HepG2 (cell line): ENCODE results near the gene PRMT2. TPM values are rescaled to one million over a fixed set of nuclear protein-coding genes. Genes with fewer than 3 reads are reported as not detected.

Experiments used
- ARNTL ChIP-seq: sonication (generic); formaldehyde crosslinking; IDR thresholded peaks from 2 replicates; pipeline ENCODE4 v1.4.0; 2020; ENCODE audit warnings: mild to moderate bottlenecking, missing genetic modification reagents
- CENPT ChIP-seq: sonication (generic); formaldehyde crosslinking; IDR thresholded peaks from 2 replicates; pipeline ENCODE4 v1.8.0; 2022; ENCODE audit warnings: low read depth, mild to moderate bottlenecking, moderate library complexity, missing genetic modification reagents
- ETV6 ChIP-seq: sonication (generic); formaldehyde crosslinking; conservative IDR thresholded peaks from 2 replicates; pipeline ENCODE4 v1.4.0; 2020; ENCODE audit warnings: missing genetic modification reagents
- HDAC2 ChIP-seq: sonication (generic); formaldehyde crosslinking; IDR thresholded peaks from 2 replicates; pipeline ENCODE4 v1.4.0; 2020; ENCODE audit warnings: missing genetic modification reagents
- IKZF1 ChIP-seq: fragments of 450-650 bp; IDR thresholded peaks from 2 replicates; pipeline ENCODE4 v1.7.1; 2016
- KDM6A ChIP-seq: IDR thresholded peaks from 2 replicates; pipeline ENCODE4 v1.6.1; 2016; ENCODE audit warnings: low read depth
- KLF9 ChIP-seq: IDR thresholded peaks from 2 replicates; pipeline ENCODE4 v1.6.1; 2016; ENCODE audit warnings: low read depth
- NFATC3 ChIP-seq: sonication (generic); formaldehyde crosslinking; IDR thresholded peaks from 2 replicates; pipeline ENCODE4 v1.5.1; 2020; ENCODE audit warnings: mild to moderate bottlenecking, missing genetic modification reagents
- SAP130 ChIP-seq: IDR thresholded peaks from 2 replicates; pipeline ENCODE4 v1.6.1; 2016; ENCODE audit warnings: low read depth
- SNAI1 ChIP-seq: sonication (generic); formaldehyde crosslinking; IDR thresholded peaks from 2 replicates; pipeline ENCODE4 v1.5.0; 2020; ENCODE audit warnings: mild to moderate bottlenecking, missing genetic modification reagents, borderline replicate concordance
- XRCC5 ChIP-seq: fragments of 200-400 bp; formaldehyde crosslinking; optimal IDR thresholded peaks from 2 replicates; pipeline ENCODE3; 2017; ENCODE audit warnings: mild to moderate bottlenecking, low read length
- ZBTB20 ChIP-seq: sonication (generic); formaldehyde crosslinking; IDR thresholded peaks from 2 replicates; pipeline ENCODE4 v1.8.1; 2023; ENCODE audit warnings: missing genetic modification reagents, low read depth, mild to moderate bottlenecking, borderline replicate concordance
- ZBTB38 ChIP-seq: sonication (generic); formaldehyde crosslinking; IDR thresholded peaks from 2 replicates; pipeline ENCODE4 v1.5.1; 2020; ENCODE audit warnings: mild to moderate bottlenecking, missing genetic modification reagents
- ZIK1 ChIP-seq: sonication (generic); formaldehyde crosslinking; IDR thresholded peaks from 2 replicates; pipeline ENCODE4 v1.5.0; 2020; ENCODE audit warnings: mild to moderate bottlenecking, low read depth, missing genetic modification reagents, borderline replicate concordance
- ZMYM3 ChIP-seq: sonication (generic); formaldehyde crosslinking; IDR thresholded peaks from 2 replicates; pipeline ENCODE4 v1.5.1; 2020; ENCODE audit warnings: mild to moderate bottlenecking, missing genetic modification reagents
- ZNF232 ChIP-seq: sonication (generic); formaldehyde crosslinking; IDR thresholded peaks from 2 replicates; pipeline ENCODE4 v1.4.0; 2020; ENCODE audit warnings: missing genetic modification reagents, borderline replicate concordance
- ZNF24 ChIP-seq: fragments of 450-650 bp; IDR thresholded peaks from 2 replicates; pipeline ENCODE4 v1.6.1; 2017; ENCODE audit warnings: antibody characterized with exemption, mild to moderate bottlenecking
- ZNF251 ChIP-seq: sonication (generic); formaldehyde crosslinking; IDR thresholded peaks from 2 replicates; pipeline ENCODE4 v1.9.0; 2021; ENCODE audit warnings: mild to moderate bottlenecking, missing genetic modification reagents
- ZNF329 ChIP-seq: sonication (generic); formaldehyde crosslinking; IDR thresholded peaks from 2 replicates; pipeline ENCODE4 v1.9.0; 2021; ENCODE audit warnings: low read depth, mild to moderate bottlenecking, missing genetic modification reagents
- ZNF460 ChIP-seq: sonication (generic); formaldehyde crosslinking; IDR thresholded peaks from 2 replicates; pipeline ENCODE4 v1.5.1; 2020; ENCODE audit warnings: missing genetic modification reagents, mild to moderate bottlenecking, borderline replicate concordance
- ZNF562 ChIP-seq: sonication (generic); formaldehyde crosslinking; IDR thresholded peaks from 2 replicates; pipeline ENCODE4 v1.8.0; 2022; ENCODE audit warnings: missing genetic modification reagents, borderline replicate concordance
- ZNF737 ChIP-seq: sonication (generic); formaldehyde crosslinking; IDR thresholded peaks from 2 replicates; pipeline ENCODE4 v1.5.0; 2020; ENCODE audit warnings: missing genetic modification reagents, mild to moderate bottlenecking, borderline replicate concordance
- ZNF773 ChIP-seq: sonication (generic); formaldehyde crosslinking; IDR thresholded peaks from 2 replicates; pipeline ENCODE4 v1.4.0; 2020; ENCODE audit warnings: missing genetic modification reagents, borderline replicate concordance
- polyA plus RNA-seq, 8 experiments: library from polyadenylated mRNA; depleted of rRNA in 3 of 8; stranded (reverse) in 7 of 8; unstranded in 1 of 8; fragments of >200 nt; fragmentation: Illumina TruSeq in 4 of 8; extraction: Trizol in 4 of 8; gene quantifications; 2 replicates each; pipeline versions ENCODE4 v1.2.1 to v1.2.3, GENCODE V29; 2011 to 2016; ENCODE audit warnings: low read depth in 4 of 8, missing spikeins in 1 of 8, mixed read lengths in 1 of 8; ENCODE audit not compliant: insufficient read depth in 1 of 8
- total RNA-seq, 5 experiments: library from RNA; depleted of rRNA; stranded (reverse); fragments of >200 nt; fragmentation: Illumina TruSeq; extraction: Trizol; gene quantifications; 2 replicates each; pipeline ENCODE4 v1.2.3, GENCODE V29; 2016; ENCODE audit warnings: low read depth in 1 of 5
- TF ChIP-seq, protein P1 (sequence below): sonication (generic); formaldehyde crosslinking; IDR thresholded peaks from 2 replicates; pipeline ENCODE4 v1.5.0; 2020; ENCODE audit warnings: mild to moderate bottlenecking, missing genetic modification reagents, moderate library complexity
- TF ChIP-seq, protein P2 (sequence below): IDR thresholded peaks from 2 replicates; pipeline ENCODE4 v1.6.1; 2016; ENCODE audit warnings: mild to moderate bottlenecking
- TF ChIP-seq, protein P3 (sequence below): sonication (generic); formaldehyde crosslinking; IDR thresholded peaks from 2 replicates; pipeline ENCODE4 v1.4.0; 2020; ENCODE audit warnings: missing genetic modification reagents
- TF ChIP-seq, protein P4 (sequence below): sonication (generic); formaldehyde crosslinking; IDR thresholded peaks from 2 replicates; pipeline ENCODE4 v1.8.0; 2022; ENCODE audit warnings: low read depth, missing genetic modification reagents

PRMT2 gene
- total and polyA plus RNA-seq, 2 of the 13 experiments (the other 11 are each of a cell fraction or from before 2014, with no cell fraction given) = 54.4 to 78.8 TPM

DNA sequence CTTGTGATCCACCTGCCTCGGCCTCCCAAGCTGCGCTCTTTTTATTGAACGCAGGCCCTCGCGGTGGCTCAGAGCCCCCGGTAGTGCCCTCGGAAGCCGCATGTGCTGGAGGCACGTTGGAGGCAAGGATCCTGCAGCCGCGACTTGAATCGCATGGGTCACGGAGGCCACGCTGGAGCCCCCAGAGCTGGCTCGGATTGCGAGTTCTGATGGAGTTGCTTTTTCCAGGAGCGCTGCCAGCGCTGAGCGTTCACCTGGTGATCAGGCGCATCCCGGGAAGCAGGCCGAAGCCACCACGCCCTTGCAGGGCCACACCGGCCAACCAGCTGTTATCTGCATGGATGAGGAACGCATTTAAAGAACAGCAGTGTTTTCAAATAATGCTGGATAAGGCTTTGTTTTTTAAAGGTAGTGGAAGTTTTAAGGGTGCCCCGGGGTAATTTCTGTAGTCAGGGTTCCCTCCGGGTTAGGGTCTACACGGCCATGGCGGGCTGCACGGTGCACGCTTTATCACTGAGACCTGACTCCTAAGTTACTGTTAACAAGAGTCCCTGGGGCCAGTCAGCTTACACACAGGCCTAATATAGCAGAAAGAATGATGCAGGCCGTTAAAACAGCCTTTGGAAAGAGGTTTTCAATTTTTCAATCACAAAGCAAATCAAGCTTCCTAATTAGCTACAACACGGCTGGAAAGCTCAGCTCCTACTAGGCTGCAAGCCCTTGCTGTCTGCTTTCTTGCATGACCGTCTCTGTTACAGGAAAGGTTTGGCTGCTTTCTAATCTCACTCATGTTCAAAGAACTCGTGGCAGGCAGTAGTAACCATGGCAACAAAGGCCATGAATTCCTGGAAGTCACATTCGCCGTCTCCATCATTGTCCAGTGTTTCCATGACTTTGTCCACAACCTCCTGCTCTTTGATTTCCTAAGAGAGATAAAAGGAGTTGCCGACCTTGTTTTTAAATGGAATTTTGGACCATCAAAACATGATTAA lies 36.6 kb upstream of the PRMT2 start (continued):
- TF ChIP-seq, protein P1, sequence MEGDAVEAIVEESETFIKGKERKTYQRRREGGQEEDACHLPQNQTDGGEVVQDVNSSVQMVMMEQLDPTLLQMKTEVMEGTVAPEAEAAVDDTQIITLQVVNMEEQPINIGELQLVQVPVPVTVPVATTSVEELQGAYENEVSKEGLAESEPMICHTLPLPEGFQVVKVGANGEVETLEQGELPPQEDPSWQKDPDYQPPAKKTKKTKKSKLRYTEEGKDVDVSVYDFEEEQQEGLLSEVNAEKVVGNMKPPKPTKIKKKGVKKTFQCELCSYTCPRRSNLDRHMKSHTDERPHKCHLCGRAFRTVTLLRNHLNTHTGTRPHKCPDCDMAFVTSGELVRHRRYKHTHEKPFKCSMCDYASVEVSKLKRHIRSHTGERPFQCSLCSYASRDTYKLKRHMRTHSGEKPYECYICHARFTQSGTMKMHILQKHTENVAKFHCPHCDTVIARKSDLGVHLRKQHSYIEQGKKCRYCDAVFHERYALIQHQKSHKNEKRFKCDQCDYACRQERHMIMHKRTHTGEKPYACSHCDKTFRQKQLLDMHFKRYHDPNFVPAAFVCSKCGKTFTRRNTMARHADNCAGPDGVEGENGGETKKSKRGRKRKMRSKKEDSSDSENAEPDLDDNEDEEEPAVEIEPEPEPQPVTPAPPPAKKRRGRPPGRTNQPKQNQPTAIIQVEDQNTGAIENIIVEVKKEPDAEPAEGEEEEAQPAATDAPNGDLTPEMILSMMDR (CRISPR knock-in tag) = no peak
- TF ChIP-seq KLF9 (CRISPR knock-in tag) (no peak), KDM6A (no peak), ZNF232 (CRISPR knock-in tag) (no peak), XRCC5 (no peak), SAP130 (peak; percentile 79), ZNF460 (no peak), CENPT (CRISPR knock-in tag) (no peak), ZNF24 (no peak), ZNF329 (CRISPR knock-in tag) (no peak), ZBTB38 (CRISPR knock-in tag) (no peak), ZNF737 (CRISPR knock-in tag) (no peak), ZNF773 (CRISPR knock-in tag) (no peak), HDAC2 (no peak), ZNF251 (CRISPR knock-in tag) (no peak), NFATC3 (no peak), ARNTL (CRISPR knock-in tag) (no peak), IKZF1 (no peak), ZBTB20 (CRISPR knock-in tag) (no peak), ZIK1 (CRISPR knock-in tag) (no peak), ETV6 (CRISPR knock-in tag) (no peak), ZMYM3 (CRISPR knock-in tag) (no peak), SNAI1 (no peak), ZNF562 (no peak)
- TF ChIP-seq, protein P2, sequence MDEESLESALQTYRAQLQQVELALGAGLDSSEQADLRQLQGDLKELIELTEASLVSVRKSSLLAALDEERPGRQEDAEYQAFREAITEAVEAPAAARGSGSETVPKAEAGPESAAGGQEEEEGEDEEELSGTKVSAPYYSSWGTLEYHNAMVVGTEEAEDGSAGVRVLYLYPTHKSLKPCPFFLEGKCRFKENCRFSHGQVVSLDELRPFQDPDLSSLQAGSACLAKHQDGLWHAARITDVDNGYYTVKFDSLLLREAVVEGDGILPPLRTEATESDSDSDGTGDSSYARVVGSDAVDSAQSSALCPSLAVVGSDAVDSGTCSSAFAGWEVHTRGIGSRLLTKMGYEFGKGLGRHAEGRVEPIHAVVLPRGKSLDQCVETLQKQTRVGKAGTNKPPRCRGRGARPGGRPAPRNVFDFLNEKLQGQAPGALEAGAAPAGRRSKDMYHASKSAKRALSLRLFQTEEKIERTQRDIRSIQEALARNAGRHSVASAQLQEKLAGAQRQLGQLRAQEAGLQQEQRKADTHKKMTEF (CRISPR knock-in tag) = peak; percentile 46; the same call in 1 of the 2 replicates
- TF ChIP-seq, protein P3, sequence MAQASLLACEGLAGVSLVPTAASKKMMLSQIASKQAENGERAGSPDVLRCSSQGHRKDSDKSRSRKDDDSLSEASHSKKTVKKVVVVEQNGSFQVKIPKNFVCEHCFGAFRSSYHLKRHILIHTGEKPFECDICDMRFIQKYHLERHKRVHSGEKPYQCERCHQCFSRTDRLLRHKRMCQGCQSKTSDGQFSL (CRISPR knock-in tag) = no peak
- TF ChIP-seq, protein P4, sequence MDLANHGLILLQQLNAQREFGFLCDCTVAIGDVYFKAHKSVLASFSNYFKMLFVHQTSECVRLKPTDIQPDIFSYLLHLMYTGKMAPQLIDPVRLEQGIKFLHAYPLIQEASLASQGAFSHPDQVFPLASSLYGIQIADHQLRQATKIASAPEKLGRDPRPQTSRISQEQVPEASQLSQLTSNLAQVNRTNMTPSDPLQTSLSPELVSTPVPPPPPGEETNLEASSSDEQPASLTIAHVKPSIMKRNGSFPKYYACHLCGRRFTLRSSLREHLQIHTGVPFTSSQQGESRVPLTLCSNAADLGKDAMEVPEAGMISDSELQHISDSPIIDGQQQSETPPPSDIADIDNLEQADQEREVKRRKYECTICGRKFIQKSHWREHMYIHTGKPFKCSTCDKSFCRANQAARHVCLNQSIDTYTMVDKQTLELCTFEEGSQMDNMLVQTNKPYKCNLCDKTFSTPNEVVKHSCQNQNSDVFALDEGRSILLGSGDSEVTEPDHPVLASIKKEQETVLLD (CRISPR knock-in tag) = no peak
